GM06990 (cell line): ENCODE data around the gene TMEM272.

Experiments
- DNase-seq: peaks from one replicate; pipeline ENCODE4 v3.0.0-alpha.2; 2011; ENCODE audit not compliant: insufficient read length; ENCODE audit errors: extremely low read depth
- H3K27me3 ChIP-seq: replicated peaks from 2 replicates; pipeline ENCODE4 v1.6.0; 2011; ENCODE audit warnings: low read length; ENCODE audit not compliant: control insufficient read depth, insufficient read depth
- H3K36me3 ChIP-seq: 2 replicates; pipeline ENCODE4 v1.5.1; 2011; ENCODE audit warnings: low read length; ENCODE audit not compliant: control insufficient read depth, insufficient read depth
- H3K4me3 ChIP-seq: replicated peaks from 2 replicates; pipeline ENCODE4 v1.5.1; 2011; ENCODE audit warnings: low read depth, mild to moderate bottlenecking, control low read depth, low read length
- TF ChIP-seq, protein P1 (sequence below): IDR thresholded peaks from 2 replicates; pipeline ENCODE4 v1.5.1; 2011; ENCODE audit warnings: low read length, control low read depth, mild to moderate bottlenecking, inconsistent platforms; ENCODE audit not compliant: insufficient read depth, poor library complexity, severe bottlenecking

The TMEM272 gene

DNA sequence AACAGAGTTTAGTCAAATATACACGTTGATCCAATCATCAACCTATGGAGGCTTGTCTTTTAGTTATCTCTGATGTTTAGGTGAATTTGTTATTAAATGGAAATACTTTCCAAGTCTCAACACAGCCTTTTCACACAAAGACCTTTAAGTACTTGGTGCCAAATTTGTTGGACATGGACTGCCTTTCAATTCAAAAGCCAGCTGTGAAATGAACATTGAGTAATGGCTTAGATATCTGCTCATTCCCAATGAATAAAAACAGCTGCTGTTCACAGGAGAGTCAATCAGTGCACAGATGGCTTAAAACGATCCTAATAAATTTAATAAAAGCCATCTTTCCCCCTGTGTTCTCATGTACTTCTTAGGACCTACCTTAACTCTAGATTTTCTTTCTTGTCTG is 21.1 kb downstream of the TMEM272 start:
- no peaks in the 10 kb centered on the region for H3K36me3 ChIP-seq
- DNase-seq: no peak
- no peaks in the 10 kb centered on the region; the same call in 1 of the 2 replicates for H3K27me3 ChIP-seq
- H3K4me3 ChIP-seq: no peak overlapping the region
- TF ChIP-seq, protein P1, sequence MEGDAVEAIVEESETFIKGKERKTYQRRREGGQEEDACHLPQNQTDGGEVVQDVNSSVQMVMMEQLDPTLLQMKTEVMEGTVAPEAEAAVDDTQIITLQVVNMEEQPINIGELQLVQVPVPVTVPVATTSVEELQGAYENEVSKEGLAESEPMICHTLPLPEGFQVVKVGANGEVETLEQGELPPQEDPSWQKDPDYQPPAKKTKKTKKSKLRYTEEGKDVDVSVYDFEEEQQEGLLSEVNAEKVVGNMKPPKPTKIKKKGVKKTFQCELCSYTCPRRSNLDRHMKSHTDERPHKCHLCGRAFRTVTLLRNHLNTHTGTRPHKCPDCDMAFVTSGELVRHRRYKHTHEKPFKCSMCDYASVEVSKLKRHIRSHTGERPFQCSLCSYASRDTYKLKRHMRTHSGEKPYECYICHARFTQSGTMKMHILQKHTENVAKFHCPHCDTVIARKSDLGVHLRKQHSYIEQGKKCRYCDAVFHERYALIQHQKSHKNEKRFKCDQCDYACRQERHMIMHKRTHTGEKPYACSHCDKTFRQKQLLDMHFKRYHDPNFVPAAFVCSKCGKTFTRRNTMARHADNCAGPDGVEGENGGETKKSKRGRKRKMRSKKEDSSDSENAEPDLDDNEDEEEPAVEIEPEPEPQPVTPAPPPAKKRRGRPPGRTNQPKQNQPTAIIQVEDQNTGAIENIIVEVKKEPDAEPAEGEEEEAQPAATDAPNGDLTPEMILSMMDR: no peak

DNA sequence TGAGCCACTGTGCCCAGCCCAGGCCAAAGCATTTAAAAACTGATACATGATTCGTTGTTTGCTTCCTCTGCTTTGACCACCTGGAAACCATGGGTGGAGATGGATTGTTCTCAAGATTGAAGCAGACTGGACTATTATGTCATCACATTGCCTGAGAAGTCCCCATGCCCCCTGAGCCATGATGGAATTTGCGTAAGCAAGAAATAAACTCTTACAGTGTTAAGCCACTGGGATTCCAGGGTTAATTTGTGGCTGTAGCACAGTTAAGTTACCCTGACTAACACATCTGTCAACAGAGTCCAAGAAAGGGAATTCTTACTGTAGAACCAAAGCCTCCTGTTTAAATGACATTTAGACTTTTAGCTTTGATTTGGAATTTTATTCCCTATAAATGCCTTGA is 21.6 kb downstream of the TMEM272 start:
- no peaks in the 10 kb centered on the region for H3K36me3 ChIP-seq
- no peaks in the 10 kb centered on the region; the same call in 1 of the 2 replicates for H3K27me3 ChIP-seq
- H3K4me3 ChIP-seq: no peak overlapping the region
- TF ChIP-seq, protein P1: no peak
- DNase-seq: no peak

DNA sequence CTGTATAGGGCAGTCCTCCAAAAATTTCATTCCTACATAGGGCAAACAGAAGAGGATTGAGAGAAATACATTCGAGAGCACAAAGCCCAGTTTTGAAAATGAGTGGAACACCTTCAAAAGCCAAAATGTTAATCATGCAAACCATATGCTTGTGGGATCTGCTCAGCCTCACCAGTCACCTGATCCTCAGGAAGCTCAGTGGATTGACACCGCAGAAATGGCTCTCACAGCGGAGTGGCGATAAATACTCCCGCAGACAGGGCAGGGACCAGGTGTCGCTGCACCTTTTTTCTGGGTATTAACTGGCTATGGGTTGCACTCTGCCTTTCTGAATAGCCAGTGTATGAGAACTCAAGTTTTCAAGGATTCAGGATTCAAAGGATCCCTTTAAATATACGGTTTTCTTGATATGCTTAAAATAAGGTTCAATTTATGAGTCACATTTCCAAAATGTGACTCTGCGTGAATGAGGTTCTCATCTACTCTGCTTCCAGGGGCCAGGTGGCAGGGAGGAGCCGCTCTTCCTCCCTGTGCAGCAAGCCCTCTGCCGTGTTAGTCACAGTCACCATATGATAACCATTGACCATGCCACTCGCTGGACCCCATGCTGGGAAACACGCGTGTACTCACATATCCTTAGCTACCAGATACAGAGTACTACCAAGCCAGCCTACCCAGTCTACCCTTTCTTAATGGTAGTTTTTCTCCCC is 22.7 kb downstream of the TMEM272 start:
- H3K4me3 ChIP-seq: no peak overlapping the region
- H3K27me3 ChIP-seq: no peaks in the 10 kb centered on the region; the same call in 1 of the 2 replicates
- DNase-seq: no peak
- H3K36me3 ChIP-seq: no peaks in the 10 kb centered on the region
- TF ChIP-seq, protein P1: no peak

DNA sequence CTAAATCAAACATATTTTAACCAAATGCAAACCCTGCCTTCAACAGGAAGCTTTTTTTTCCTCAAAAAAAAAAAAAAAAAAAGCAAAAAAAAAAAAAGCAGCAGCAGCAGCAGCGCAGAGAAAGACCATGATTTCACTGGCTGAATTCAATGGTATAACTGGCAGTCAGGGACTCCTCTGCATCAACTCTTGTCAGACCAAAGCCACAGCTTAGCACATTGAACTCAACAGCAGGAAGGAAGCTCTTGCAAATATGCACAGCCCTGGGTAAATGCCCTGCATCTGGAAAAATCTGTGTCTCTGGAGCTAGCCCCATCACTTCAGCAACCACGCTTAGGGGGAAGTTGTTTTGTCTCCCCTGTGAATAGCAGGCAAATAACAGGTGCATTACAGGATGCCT is 23.4 kb downstream of the TMEM272 start:
- no peaks in the 10 kb centered on the region; the same call in 1 of the 2 replicates for H3K27me3 ChIP-seq
- TF ChIP-seq, protein P1: no peak
- no peak overlapping the region for H3K4me3 ChIP-seq
- no peak for DNase-seq
- no peaks in the 10 kb centered on the region for H3K36me3 ChIP-seq

DNA sequence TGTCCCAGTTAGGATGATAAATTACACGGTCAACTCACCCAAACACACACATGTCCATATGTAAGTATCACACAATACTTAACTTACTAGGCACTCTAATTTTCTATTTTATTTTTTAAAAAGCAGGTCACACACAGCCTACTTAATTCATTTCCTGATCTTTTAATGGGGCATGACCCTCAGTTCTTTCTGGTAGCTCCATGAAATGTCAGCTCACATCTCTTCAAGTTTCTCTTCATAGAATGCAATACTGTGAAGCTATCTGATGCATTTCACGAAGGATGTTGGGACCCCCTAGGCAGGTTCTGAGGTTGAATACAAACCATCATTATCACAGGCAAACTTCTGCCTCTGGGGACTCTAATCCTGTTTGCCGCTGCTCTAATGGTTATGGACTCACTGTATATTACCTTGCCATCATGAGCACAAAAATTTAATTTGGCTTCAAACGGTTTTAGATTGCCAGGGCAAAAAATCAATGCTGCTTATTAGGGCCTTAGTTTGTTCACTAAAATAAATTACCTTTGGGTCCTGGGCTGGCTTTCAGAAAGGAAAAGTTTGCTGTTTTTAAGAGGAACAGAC is 24.9 kb downstream of the TMEM272 start:
- TF ChIP-seq, protein P1: no peak
- DNase-seq: no peak
- Histone ChIP-seq H3K27me3 (no peaks in the 10 kb centered on the region), H3K4me3 (no peak overlapping the region), H3K36me3 (no peaks in the 10 kb centered on the region)
